Measurements from ENCODE around the gene TLX2.

The TLX2 gene

DNA sequence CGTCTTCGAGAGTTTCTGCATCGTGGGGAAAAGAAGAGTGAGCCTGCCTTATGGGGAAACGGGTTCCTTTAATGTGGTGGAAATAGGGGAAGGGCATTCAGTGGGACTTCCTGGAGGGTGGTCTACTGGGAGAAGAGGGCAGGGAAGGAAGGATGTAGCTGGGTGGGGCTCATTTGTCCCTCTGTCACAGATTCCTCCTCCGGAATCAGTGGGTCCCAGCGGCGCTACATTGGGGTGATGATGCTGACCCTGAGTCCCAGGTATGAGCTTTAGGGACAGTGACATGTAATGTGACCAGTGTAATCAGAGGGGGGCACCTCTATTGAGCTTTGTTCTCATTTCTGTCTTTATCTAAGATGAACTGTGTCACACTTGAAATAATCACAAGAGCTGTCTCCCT lies 17.4 kb downstream of the TLX2 start:
- H3K36me3 ChIP-seq (ENCODE audit: control insufficient read depth, low read depth, low read length): peaks cover 32% of the 10 kb centered on the region

DNA sequence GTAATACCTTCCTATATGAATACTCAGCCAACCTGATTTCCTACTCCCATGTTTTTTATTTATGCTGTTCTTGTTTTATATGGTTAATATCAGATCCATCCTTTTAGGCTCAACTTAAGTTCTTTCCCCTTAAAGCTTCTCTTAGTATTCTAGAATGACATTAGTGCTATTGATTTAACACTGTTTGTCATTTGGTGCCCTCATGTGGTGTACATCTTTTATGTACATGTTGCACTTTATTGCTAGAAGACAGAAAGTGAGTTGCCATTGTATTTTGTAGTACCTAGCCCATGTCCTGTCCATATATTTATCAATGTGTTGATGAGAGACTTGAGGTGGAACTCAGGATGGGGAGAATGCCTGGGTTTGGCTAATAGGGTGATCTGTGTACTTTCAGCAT lies 18.0 kb downstream of the TLX2 start:
- no peak overlapping the region for H3K27ac ChIP-seq (ENCODE audit: low read length)
- H3K27me3 ChIP-seq (ENCODE audit: control insufficient read depth, insufficient read depth, low read length): no peaks in the 10 kb centered on the region
- no peak overlapping the region for H3K4me3 ChIP-seq (ENCODE audit: low read length)
- H3K36me3 ChIP-seq (ENCODE audit: control insufficient read depth, low read depth, low read length): peaks cover 26% of the 10 kb centered on the region
- H3K9ac ChIP-seq (ENCODE audit: low read length): no peak overlapping the region
- no peaks in the 10 kb centered on the region for H3K9me3 ChIP-seq (ENCODE audit: control insufficient read depth, low read depth, low read length)
- H3K4me1 ChIP-seq (ENCODE audit: control insufficient read depth, low read depth, low read length): no peaks in the 10 kb centered on the region

More for the DNA sequence above, 17.4 kb downstream of the TLX2 start:
- no peaks in the 10 kb centered on the region for H3K9me3 ChIP-seq (ENCODE audit: control insufficient read depth, low read depth, low read length)
- no peak overlapping the region for H3K27ac ChIP-seq (ENCODE audit: low read length)
- H3K4me1 ChIP-seq (ENCODE audit: control insufficient read depth, low read depth, low read length): no peaks in the 10 kb centered on the region
- no peak overlapping the region for H3K4me3 ChIP-seq (ENCODE audit: low read length)
- H3K9ac ChIP-seq (ENCODE audit: low read length): no peak overlapping the region
- no peaks in the 10 kb centered on the region for H3K27me3 ChIP-seq (ENCODE audit: control insufficient read depth, insufficient read depth, low read length)

DNA sequence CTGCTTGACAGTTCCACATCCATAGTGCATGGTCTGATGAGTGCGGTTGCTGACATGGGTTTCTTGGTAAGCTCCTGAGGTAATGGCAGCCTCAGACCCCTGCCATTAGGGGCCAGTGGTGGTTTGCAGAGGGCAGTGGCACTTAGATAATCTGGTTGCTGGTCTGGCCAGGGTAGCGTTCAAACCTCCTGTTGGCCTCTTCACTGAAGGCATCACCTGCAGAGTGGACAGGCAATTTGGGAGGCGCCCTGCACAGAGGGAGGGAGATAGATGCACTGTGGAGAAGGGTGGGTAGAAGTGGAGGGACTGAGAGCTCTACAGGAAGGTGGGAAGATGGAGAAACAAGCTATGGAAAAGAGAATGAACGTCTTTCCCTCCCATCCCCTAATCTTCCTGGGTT lies 19.2 kb downstream of the TLX2 start:
- Histone ChIP-seq H3K9ac (ENCODE audit: low read length) (no peak overlapping the region), H3K4me1 (ENCODE audit: control insufficient read depth, low read depth, low read length) (no peaks in the 10 kb centered on the region), H3K9me3 (ENCODE audit: control insufficient read depth, low read depth, low read length) (no peaks in the 10 kb centered on the region), H3K27me3 (ENCODE audit: control insufficient read depth, insufficient read depth, low read length) (no peaks in the 10 kb centered on the region), H3K27ac (ENCODE audit: low read length) (no peak overlapping the region), H3K36me3 (ENCODE audit: control insufficient read depth, low read depth, low read length) (peaks cover 22% of the 10 kb centered on the region), H3K4me3 (ENCODE audit: low read length) (no peak overlapping the region)

GRCh38 chr2:74534411-74534810 lies 20.2 kb downstream of the TLX2 start:
- Histone ChIP-seq H3K4me1 (ENCODE audit: control insufficient read depth, low read depth, low read length) (no peaks in the 10 kb centered on the region), H3K27me3 (ENCODE audit: control insufficient read depth, insufficient read depth, low read length) (no peaks in the 10 kb centered on the region), H3K9me3 (ENCODE audit: control insufficient read depth, low read depth, low read length) (no peaks in the 10 kb centered on the region), H3K36me3 (ENCODE audit: control insufficient read depth, low read depth, low read length) (peaks cover 22% of the 10 kb centered on the region), H3K9ac (ENCODE audit: low read length) (no peak overlapping the region), H3K4me3 (ENCODE audit: low read length) (no peak overlapping the region), H3K27ac (ENCODE audit: low read length) (no peak overlapping the region)

DNA sequence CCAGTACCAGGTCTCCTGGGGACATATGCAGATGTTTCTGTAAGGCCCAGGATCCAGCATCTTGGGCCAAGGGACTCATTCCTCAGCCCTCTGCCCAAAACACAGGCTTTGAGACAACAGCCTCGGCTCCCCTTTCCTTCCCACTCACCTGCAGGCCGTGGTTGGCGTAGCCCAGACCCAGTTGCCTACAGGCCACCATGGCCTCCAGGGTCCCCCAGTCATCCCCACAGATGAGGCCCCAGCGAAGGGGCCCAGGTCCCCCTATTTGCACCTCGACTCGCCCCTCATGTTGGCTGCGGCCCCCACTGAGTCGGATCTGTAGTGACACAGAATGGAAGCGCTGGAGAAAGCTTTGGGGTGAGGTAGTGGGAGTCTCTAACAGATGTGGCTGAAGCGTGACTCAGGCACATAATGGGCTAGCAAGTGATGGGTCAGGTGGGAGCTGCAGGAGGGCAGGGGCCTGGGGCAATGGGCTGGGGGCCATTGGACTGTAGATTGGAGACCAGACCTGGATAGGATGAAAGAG lies 21.3 kb downstream of the TLX2 start:
- no peaks in the 10 kb centered on the region for H3K4me1 ChIP-seq (ENCODE audit: control insufficient read depth, low read depth, low read length)
- no peak overlapping the region for H3K4me3 ChIP-seq (ENCODE audit: low read length)
- H3K27ac ChIP-seq (ENCODE audit: low read length): no peak overlapping the region
- H3K36me3 ChIP-seq (ENCODE audit: control insufficient read depth, low read depth, low read length): peaks cover 22% of the 10 kb centered on the region
- H3K9me3 ChIP-seq (ENCODE audit: control insufficient read depth, low read depth, low read length): no peaks in the 10 kb centered on the region
- no peak overlapping the region for H3K9ac ChIP-seq (ENCODE audit: low read length)
- H3K27me3 ChIP-seq (ENCODE audit: control insufficient read depth, insufficient read depth, low read length): no peaks in the 10 kb centered on the region

DNA sequence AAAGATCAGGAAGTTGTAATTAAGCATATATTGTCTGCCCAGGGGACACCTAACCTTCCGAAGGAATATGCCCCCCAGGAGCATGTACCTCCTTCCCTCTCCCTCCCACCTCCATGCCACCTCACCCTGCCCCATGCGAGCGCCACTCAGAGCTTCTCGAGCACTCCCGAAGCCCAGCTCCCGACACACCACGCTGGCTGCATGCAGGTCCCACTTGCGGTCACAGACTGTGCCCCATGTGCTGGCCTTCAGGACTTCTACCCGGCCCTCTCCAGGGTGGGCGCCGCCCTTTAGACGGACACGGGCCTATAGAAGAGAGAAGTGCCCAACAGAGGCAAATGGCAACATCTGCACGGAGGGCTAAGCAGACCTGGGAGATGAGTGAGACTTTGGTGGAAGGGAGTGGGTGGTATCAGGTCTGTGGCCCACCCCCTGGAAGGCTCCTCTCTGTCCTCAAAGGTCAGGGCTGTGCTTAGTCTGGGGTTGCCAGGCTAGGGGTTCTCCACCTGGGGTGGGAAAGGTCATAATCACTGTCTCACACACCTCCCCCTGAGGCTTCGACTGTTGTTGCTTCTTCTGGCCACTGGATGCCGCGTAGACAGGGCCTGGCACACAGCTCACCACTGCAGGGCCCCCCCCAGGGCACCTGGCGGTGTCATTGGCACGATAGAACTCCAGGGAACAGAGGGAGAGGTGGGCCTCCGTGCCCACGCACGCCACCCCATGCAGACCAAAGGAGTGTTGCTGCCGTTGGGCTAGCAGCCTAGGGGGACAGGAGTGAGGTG lies 22.1 kb downstream of the TLX2 start:
- H3K9ac ChIP-seq (ENCODE audit: low read length): no peak overlapping the region
- peaks cover 22% of the 10 kb centered on the region for H3K36me3 ChIP-seq (ENCODE audit: control insufficient read depth, low read depth, low read length)
- no peak overlapping the region for H3K4me3 ChIP-seq (ENCODE audit: low read length)
- H3K27ac ChIP-seq (ENCODE audit: low read length): no peak overlapping the region
- no peaks in the 10 kb centered on the region for H3K27me3 ChIP-seq (ENCODE audit: control insufficient read depth, insufficient read depth, low read length)
- H3K4me1 ChIP-seq (ENCODE audit: control insufficient read depth, low read depth, low read length): no peaks in the 10 kb centered on the region
- H3K9me3 ChIP-seq (ENCODE audit: control insufficient read depth, low read depth, low read length): no peaks in the 10 kb centered on the region

- Histone ChIP-seq H3K4me3 (ENCODE audit: low read length) (no peak overlapping the region), H3K4me1 (ENCODE audit: control insufficient read depth, low read depth, low read length) (no peaks in the 10 kb centered on the region), H3K27me3 (ENCODE audit: control insufficient read depth, insufficient read depth, low read length) (no peaks in the 10 kb centered on the region), H3K27ac (ENCODE audit: low read length) (no peak overlapping the region), H3K9ac (ENCODE audit: low read length) (no peak overlapping the region), H3K9me3 (ENCODE audit: control insufficient read depth, low read depth, low read length) (no peaks in the 10 kb centered on the region), H3K36me3 (ENCODE audit: control insufficient read depth, low read depth, low read length) (peaks cover 22% of the 10 kb centered on the region)
Observed at GRCh38 chr2:74537140-74537539, 22.9 kb downstream of the TLX2 start.

- no peak overlapping the region for H3K27ac ChIP-seq (ENCODE audit: low read length)
- no peak overlapping the region for H3K9ac ChIP-seq (ENCODE audit: low read length)
- peaks cover 10% of the 10 kb centered on the region for H3K36me3 ChIP-seq (ENCODE audit: control insufficient read depth, low read depth, low read length)
- no peaks in the 10 kb centered on the region for H3K9me3 ChIP-seq (ENCODE audit: control insufficient read depth, low read depth, low read length)
- no peaks in the 10 kb centered on the region for H3K4me1 ChIP-seq (ENCODE audit: control insufficient read depth, low read depth, low read length)
- H3K4me3 ChIP-seq (ENCODE audit: low read length): no peak overlapping the region
- no peaks in the 10 kb centered on the region for H3K27me3 ChIP-seq (ENCODE audit: control insufficient read depth, insufficient read depth, low read length)
Observed at GRCh38 chr2:74538881-74539339, 24.7 kb downstream of the TLX2 start.

DNA sequence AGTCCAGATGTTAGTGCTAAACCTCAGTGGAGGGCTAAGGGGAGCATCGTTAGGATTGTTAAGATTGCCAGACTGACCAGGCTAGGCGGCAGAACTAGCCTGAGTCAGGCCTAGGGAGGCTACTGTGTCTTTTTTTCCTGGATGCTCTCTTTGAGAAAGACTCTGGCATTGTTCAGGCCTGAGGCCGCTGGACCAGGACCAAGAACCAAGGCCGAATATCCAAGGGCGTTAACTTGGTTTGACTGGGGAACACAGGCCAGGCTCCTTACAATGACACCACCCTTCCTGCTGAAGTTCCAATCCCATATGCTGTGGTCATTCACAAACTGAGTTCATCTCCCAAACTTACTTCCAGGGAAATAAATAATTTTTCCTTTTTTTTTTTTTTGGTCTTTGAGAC lies 26.0 kb downstream of the TLX2 start:
- H3K27ac ChIP-seq (ENCODE audit: low read length): no peak overlapping the region
- H3K9ac ChIP-seq (ENCODE audit: low read length): no peak overlapping the region
- H3K36me3 ChIP-seq (ENCODE audit: control insufficient read depth, low read depth, low read length): peaks cover 4% of the 10 kb centered on the region
- H3K9me3 ChIP-seq (ENCODE audit: control insufficient read depth, low read depth, low read length): no peaks in the 10 kb centered on the region
- no peaks in the 10 kb centered on the region for H3K27me3 ChIP-seq (ENCODE audit: control insufficient read depth, insufficient read depth, low read length)
- no peaks in the 10 kb centered on the region for H3K4me1 ChIP-seq (ENCODE audit: control insufficient read depth, low read depth, low read length)
- H3K4me3 ChIP-seq (ENCODE audit: low read length): no peak overlapping the region

GRCh38 chr2:74542978-74543377 lies 28.7 kb downstream of the TLX2 start:
- Histone ChIP-seq H3K27me3 (ENCODE audit: control insufficient read depth, insufficient read depth, low read length) (peaks cover 11% of the 10 kb centered on the region), H3K36me3 (ENCODE audit: control insufficient read depth, low read depth, low read length) (no peaks in the 10 kb centered on the region), H3K4me3 (ENCODE audit: low read length) (no peak overlapping the region), H3K27ac (ENCODE audit: low read length) (no peak overlapping the region), H3K9ac (ENCODE audit: low read length) (no peak overlapping the region), H3K9me3 (ENCODE audit: control insufficient read depth, low read depth, low read length) (no peaks in the 10 kb centered on the region), H3K4me1 (ENCODE audit: control insufficient read depth, low read depth, low read length) (peaks cover 2% of the 10 kb centered on the region)

DNA sequence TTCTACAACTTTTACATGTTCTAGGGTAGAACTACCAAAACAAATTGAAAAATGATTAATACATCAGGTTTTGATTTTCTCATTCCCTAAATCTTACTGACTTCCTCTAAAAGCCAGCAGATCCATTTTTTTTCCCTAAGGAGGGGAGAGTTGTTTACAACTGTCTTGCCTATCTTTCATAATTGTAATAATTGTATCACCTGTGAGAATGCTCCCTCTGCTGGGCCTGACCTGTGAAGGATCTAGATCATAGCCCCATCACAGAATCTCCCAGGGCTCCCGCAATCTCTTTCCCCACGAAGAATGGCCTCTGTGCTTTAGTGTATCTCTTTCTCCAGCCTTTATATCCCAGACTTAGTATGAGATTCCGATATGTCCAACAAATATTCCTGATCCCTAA lies 30.4 kb downstream of the TLX2 start:
- Histone ChIP-seq H3K9ac (ENCODE audit: low read length) (no peak overlapping the region), H3K9me3 (ENCODE audit: control insufficient read depth, low read depth, low read length) (no peaks in the 10 kb centered on the region), H3K4me3 (ENCODE audit: low read length) (no peak overlapping the region), H3K27me3 (ENCODE audit: control insufficient read depth, insufficient read depth, low read length) (peaks cover 24% of the 10 kb centered on the region), H3K36me3 (ENCODE audit: control insufficient read depth, low read depth, low read length) (no peaks in the 10 kb centered on the region), H3K27ac (ENCODE audit: low read length) (no peak overlapping the region), H3K4me1 (ENCODE audit: control insufficient read depth, low read depth, low read length) (peaks cover 5% of the 10 kb centered on the region)

- H3K27ac ChIP-seq (ENCODE audit: low read length): no peak overlapping the region
- no peak overlapping the region for H3K9ac ChIP-seq (ENCODE audit: low read length)
- H3K27me3 ChIP-seq (ENCODE audit: control insufficient read depth, insufficient read depth, low read length): peaks cover 36% of the 10 kb centered on the region
- H3K4me3 ChIP-seq (ENCODE audit: low read length): no peak overlapping the region
- H3K9me3 ChIP-seq (ENCODE audit: control insufficient read depth, low read depth, low read length): no peaks in the 10 kb centered on the region
- peaks cover 5% of the 10 kb centered on the region for H3K4me1 ChIP-seq (ENCODE audit: control insufficient read depth, low read depth, low read length)
- H3K36me3 ChIP-seq (ENCODE audit: control insufficient read depth, low read depth, low read length): no peaks in the 10 kb centered on the region
Observed at GRCh38 chr2:74546004-74546403, 31.8 kb downstream of the TLX2 start.

Measured in iPS-18a (cell line).